ENCODE measurements around the gene AHSG.

AHSG gene

GRCh38 chr3:186614597-186615483 is 2.0 kb downstream of the AHSG start:
- Histone ChIP-seq H3K79me2 (ENCODE audit: control insufficient read depth, insufficient read depth, low read length) (no peaks in the 10 kb centered on the region), H3K27me3 (ENCODE audit: insufficient read depth, low read length, poor library complexity) (no peaks in the 10 kb centered on the region), H3K4me2 (ENCODE audit: low read length) (no peak overlapping the region), H2BK120ac (ENCODE audit: low read depth, low read length) (no peak overlapping the region), H3K9ac (ENCODE audit: low read length) (no peak overlapping the region), H3K56ac (ENCODE audit: low read length) (peak overlapping the region; percentile 44), H2BK15ac (replicated peaks; ENCODE audit: low read depth) (no peak overlapping the region), H3K27ac (ENCODE audit: low read depth, low read length) (no peak overlapping the region), H2BK5ac (ENCODE audit: low read length) (no peak overlapping the region), H3K4me1 (ENCODE audit: control insufficient read depth, low read depth, low read length) (no peaks in the 10 kb centered on the region), H2AK5ac (ENCODE audit: low read length) (no peak overlapping the region), H3K79me1 (ENCODE audit: low read length) (no peaks in the 10 kb centered on the region), H3K36me3 (ENCODE audit: control insufficient read depth, insufficient read depth, low read length) (no peaks in the 10 kb centered on the region), H3K4ac (ENCODE audit: low read depth, low read length) (no peak overlapping the region), H3K23ac (ENCODE audit: low read length) (no peak overlapping the region), H4K8ac (ENCODE audit: low read depth, low read length) (no peak overlapping the region), H3K18ac (ENCODE audit: low read length) (no peak overlapping the region), H4K5ac (ENCODE audit: low read length) (no peak overlapping the region), H3K4me3 (ENCODE audit: low read length) (no peak overlapping the region)
- WGBS (ENCODE audit: extremely low coverage, insufficient coverage, low lambda C conversion rate): no CpG with 5 or more reads among the region's 16 CpGs
- peak; percentile 83 for DNase-seq

GRCh38 chr3:186616299-186616617 is 3.4 kb downstream of the AHSG start:
- H3K27ac ChIP-seq (ENCODE audit: low read depth, low read length): no peak overlapping the region
- no peak overlapping the region for H4K5ac ChIP-seq (ENCODE audit: low read length)
- no peak for DNase-seq
- no peak overlapping the region for H3K18ac ChIP-seq (ENCODE audit: low read length)
- H2BK15ac ChIP-seq (replicated peaks; ENCODE audit: low read depth): no peak overlapping the region
- no CpG with 5 or more reads among the region's 8 CpGs for WGBS (ENCODE audit: extremely low coverage, insufficient coverage, low lambda C conversion rate)
- H3K36me3 ChIP-seq (ENCODE audit: control insufficient read depth, insufficient read depth, low read length): no peaks in the 10 kb centered on the region
- H3K4me1 ChIP-seq (ENCODE audit: control insufficient read depth, low read depth, low read length): no peaks in the 10 kb centered on the region
- no peak overlapping the region for H2AK5ac ChIP-seq (ENCODE audit: low read length)
- H2BK5ac ChIP-seq (ENCODE audit: low read length): no peak overlapping the region
- H4K8ac ChIP-seq (ENCODE audit: low read depth, low read length): no peak overlapping the region
- H3K4me3 ChIP-seq (ENCODE audit: low read length): no peak overlapping the region
- no peaks in the 10 kb centered on the region for H3K79me2 ChIP-seq (ENCODE audit: control insufficient read depth, insufficient read depth, low read length)
- no peak overlapping the region for H3K23ac ChIP-seq (ENCODE audit: low read length)
- H3K27me3 ChIP-seq (ENCODE audit: insufficient read depth, low read length, poor library complexity): no peaks in the 10 kb centered on the region
- no peak overlapping the region for H3K4ac ChIP-seq (ENCODE audit: low read depth, low read length)
- no peak overlapping the region for H3K9ac ChIP-seq (ENCODE audit: low read length)
- H2BK120ac ChIP-seq (ENCODE audit: low read depth, low read length): no peak overlapping the region
- H3K4me2 ChIP-seq (ENCODE audit: low read length): no peak overlapping the region
- no peaks in the 10 kb centered on the region for H3K79me1 ChIP-seq (ENCODE audit: low read length)
- H3K56ac ChIP-seq (ENCODE audit: low read length): no peak overlapping the region

GRCh38 chr3:186617036-186617946 is 4.4 kb downstream of the AHSG start:
- H4K8ac ChIP-seq (ENCODE audit: low read depth, low read length): no peak overlapping the region
- no peaks in the 10 kb centered on the region for H3K79me2 ChIP-seq (ENCODE audit: control insufficient read depth, insufficient read depth, low read length)
- H2BK5ac ChIP-seq (ENCODE audit: low read length): no peak overlapping the region
- no peaks in the 10 kb centered on the region for H3K27me3 ChIP-seq (ENCODE audit: insufficient read depth, low read length, poor library complexity)
- DNase-seq: peak; percentile 88
- H3K18ac ChIP-seq (ENCODE audit: low read length): no peak overlapping the region
- no peaks in the 10 kb centered on the region for H3K79me1 ChIP-seq (ENCODE audit: low read length)
- H4K5ac ChIP-seq (ENCODE audit: low read length): no peak overlapping the region
- no peaks in the 10 kb centered on the region for H3K4me1 ChIP-seq (ENCODE audit: control insufficient read depth, low read depth, low read length)
- no CpG with 5 or more reads among the region's 31 CpGs for WGBS (ENCODE audit: extremely low coverage, insufficient coverage, low lambda C conversion rate)
- H3K36me3 ChIP-seq (ENCODE audit: control insufficient read depth, insufficient read depth, low read length): no peaks in the 10 kb centered on the region
- H3K56ac ChIP-seq (ENCODE audit: low read length): peak overlapping the region; percentile 85
- peak overlapping the region; percentile 18 for H3K23ac ChIP-seq (ENCODE audit: low read length)
- H3K27ac ChIP-seq (ENCODE audit: low read depth, low read length): no peak overlapping the region
- no peak overlapping the region for H3K9ac ChIP-seq (ENCODE audit: low read length)
- no peak overlapping the region for H3K4me2 ChIP-seq (ENCODE audit: low read length)
- H3K4me3 ChIP-seq (ENCODE audit: low read length): no peak overlapping the region
- no peak overlapping the region for H3K4ac ChIP-seq (ENCODE audit: low read depth, low read length)
- no peak overlapping the region for H2BK120ac ChIP-seq (ENCODE audit: low read depth, low read length)
- no peak overlapping the region for H2BK15ac ChIP-seq (replicated peaks; ENCODE audit: low read depth)
- no peak overlapping the region for H2AK5ac ChIP-seq (ENCODE audit: low read length)

- H3K23ac ChIP-seq (ENCODE audit: low read length): no peak overlapping the region
- WGBS (ENCODE audit: extremely low coverage, insufficient coverage, low lambda C conversion rate): no CpG with 5 or more reads among the region's 8 CpGs
- no peak overlapping the region for H2BK15ac ChIP-seq (replicated peaks; ENCODE audit: low read depth)
- H3K36me3 ChIP-seq (ENCODE audit: control insufficient read depth, insufficient read depth, low read length): no peaks in the 10 kb centered on the region
- H3K9ac ChIP-seq (ENCODE audit: low read length): no peak overlapping the region
- no peak overlapping the region for H3K4me3 ChIP-seq (ENCODE audit: low read length)
- no peaks in the 10 kb centered on the region for H3K79me2 ChIP-seq (ENCODE audit: control insufficient read depth, insufficient read depth, low read length)
- DNase-seq: no peak
- H3K27ac ChIP-seq (ENCODE audit: low read depth, low read length): no peak overlapping the region
- no peak overlapping the region for H2AK5ac ChIP-seq (ENCODE audit: low read length)
- no peak overlapping the region for H4K8ac ChIP-seq (ENCODE audit: low read depth, low read length)
- no peak overlapping the region for H3K4me2 ChIP-seq (ENCODE audit: low read length)
- H3K79me1 ChIP-seq (ENCODE audit: low read length): no peaks in the 10 kb centered on the region
- H3K18ac ChIP-seq (ENCODE audit: low read length): no peak overlapping the region
- H3K4ac ChIP-seq (ENCODE audit: low read depth, low read length): no peak overlapping the region
- no peaks in the 10 kb centered on the region for H3K27me3 ChIP-seq (ENCODE audit: insufficient read depth, low read length, poor library complexity)
- H4K5ac ChIP-seq (ENCODE audit: low read length): no peak overlapping the region
- no peak overlapping the region for H2BK120ac ChIP-seq (ENCODE audit: low read depth, low read length)
- no peaks in the 10 kb centered on the region for H3K4me1 ChIP-seq (ENCODE audit: control insufficient read depth, low read depth, low read length)
- no peak overlapping the region for H3K56ac ChIP-seq (ENCODE audit: low read length)
- H2BK5ac ChIP-seq (ENCODE audit: low read length): no peak overlapping the region
Measured at GRCh38 chr3:186618318-186618938, 5.6 kb downstream of the AHSG start.

- Histone ChIP-seq H4K8ac (ENCODE audit: low read depth, low read length) (no peak overlapping the region), H3K9ac (ENCODE audit: low read length) (no peak overlapping the region), H3K23ac (ENCODE audit: low read length) (no peak overlapping the region), H3K36me3 (ENCODE audit: control insufficient read depth, insufficient read depth, low read length) (no peaks in the 10 kb centered on the region), H3K4me2 (ENCODE audit: low read length) (no peak overlapping the region), H4K5ac (ENCODE audit: low read length) (no peak overlapping the region), H3K27ac (ENCODE audit: low read depth, low read length) (no peak overlapping the region), H3K4me1 (ENCODE audit: control insufficient read depth, low read depth, low read length) (no peaks in the 10 kb centered on the region), H3K18ac (ENCODE audit: low read length) (no peak overlapping the region), H3K27me3 (ENCODE audit: insufficient read depth, low read length, poor library complexity) (no peaks in the 10 kb centered on the region), H3K4ac (ENCODE audit: low read depth, low read length) (no peak overlapping the region), H3K79me2 (ENCODE audit: control insufficient read depth, insufficient read depth, low read length) (no peaks in the 10 kb centered on the region), H2BK120ac (ENCODE audit: low read depth, low read length) (no peak overlapping the region), H2AK5ac (ENCODE audit: low read length) (no peak overlapping the region), H3K4me3 (ENCODE audit: low read length) (no peak overlapping the region), H3K79me1 (ENCODE audit: low read length) (no peaks in the 10 kb centered on the region), H2BK15ac (replicated peaks; ENCODE audit: low read depth) (no peak overlapping the region), H3K56ac (ENCODE audit: low read length) (no peak overlapping the region), H2BK5ac (ENCODE audit: low read length) (no peak overlapping the region)
- WGBS (ENCODE audit: extremely low coverage, insufficient coverage, low lambda C conversion rate): no CpG with 5 or more reads among the region's 5 CpGs
- DNase-seq: no peak
Measured at GRCh38 chr3:186619787-186620212, 6.9 kb downstream of the AHSG start.
